Stimulated activated CD4-positive, alpha-beta T cell treated with anti-CD3 and anti-CD28 coated beads, Interleukin-2, amount 100 ng/mL, for 4 hours (primary cell): ENCODE measurements around the gene SERHL2.
"Not testable (repeated sequence)": the region's sequence is repeated elsewhere in the genome, so short reads cannot be mapped to it uniquely, and the experiment has no call there.

Experiments
- DNase-seq: peaks from one replicate; pipeline ENCODE4 v3.0.0-alpha.2; 2020; ENCODE audit warnings: low read depth

SERHL2 gene

DNA sequence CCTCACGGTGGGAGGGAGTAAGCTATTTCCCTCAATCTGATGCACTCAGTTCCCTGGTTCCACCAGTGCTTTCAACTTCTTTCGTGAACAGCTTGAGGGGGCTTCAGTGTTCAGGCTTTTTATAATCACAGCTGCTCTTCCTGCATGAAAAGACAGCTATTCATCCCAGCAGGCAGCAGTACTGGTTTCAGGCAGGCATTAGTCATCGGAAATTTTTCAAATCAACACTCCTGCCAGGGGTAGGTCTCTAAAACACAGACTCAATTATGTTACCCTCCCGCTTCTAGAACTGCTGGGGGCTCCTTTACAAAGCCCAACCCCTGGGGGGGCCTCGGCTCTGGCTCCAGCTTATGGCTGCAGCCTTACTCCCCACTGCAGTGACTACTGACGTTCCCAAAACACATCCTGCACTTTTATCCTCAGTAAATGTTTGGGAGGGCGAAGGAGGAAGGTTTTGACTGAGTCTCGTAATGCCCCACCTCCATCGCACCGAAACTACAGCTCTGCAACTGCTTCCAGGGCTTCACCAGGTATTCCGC is 55.1 kb downstream of the SERHL2 start:
- DNase-seq, result no peak

- no peak for DNase-seq
These were observed 56.4 kb downstream of the SERHL2 start for GRCh38 chr22:42610186-42610585.

- no peak for DNase-seq
These were observed 57.3 kb downstream of the SERHL2 start for GRCh38 chr22:42611051-42611450.

GRCh38 chr22:42612336-42612735 is 58.6 kb downstream of the SERHL2 start:
- no peak for DNase-seq

- no peak for DNase-seq
These were observed 60.1 kb downstream of the SERHL2 start for GRCh38 chr22:42613872-42614301.

- DNase-seq, result peak; percentile 98
These were observed 60.7 kb downstream of the SERHL2 start, which contains the start of gene POLDIP3 for GRCh38 chr22:42614312-42615091. POLDIP3 (minus strand) TSS chr22:42614883; CDS start chr22:42614857, 26 bp downstream.

DNA sequence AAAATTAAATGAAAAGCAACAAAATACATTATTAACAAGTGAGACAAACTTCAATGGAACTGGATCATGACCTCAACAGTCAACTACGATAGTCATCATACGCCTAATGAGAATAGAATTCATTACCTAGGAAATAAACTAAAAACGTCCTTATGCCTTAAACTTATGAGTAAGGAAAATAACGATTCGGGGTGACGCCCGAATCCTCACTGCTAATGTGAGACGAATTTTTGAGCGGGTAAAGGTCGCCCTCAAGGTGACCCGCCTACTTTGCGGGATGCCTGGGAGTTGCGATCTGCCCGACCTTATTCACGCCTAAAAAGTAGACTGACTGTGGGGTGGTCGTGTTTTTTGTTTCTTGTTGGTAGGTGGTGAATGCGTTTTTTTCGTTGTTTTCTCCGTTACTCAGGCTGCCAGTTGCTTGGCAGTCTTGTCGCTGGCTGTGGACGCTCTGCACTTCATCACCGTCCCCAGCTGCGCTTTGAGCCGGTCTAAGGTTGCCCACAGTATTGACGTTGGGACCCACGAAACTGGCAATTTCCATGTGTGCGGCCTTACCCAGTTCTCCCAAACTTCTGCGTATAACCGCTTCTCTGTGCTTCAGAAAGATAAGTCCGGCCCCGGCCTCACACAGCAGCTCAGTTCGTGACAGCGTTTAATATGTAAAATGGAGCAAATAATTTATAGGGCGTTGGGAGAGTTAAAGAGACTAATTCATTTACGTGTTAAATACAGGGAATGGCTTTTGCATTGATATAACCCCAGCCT is 61.5 kb downstream of the SERHL2 start:
- peak; percentile 81 for DNase-seq

GRCh38 chr22:42615860-42616175 is 62.1 kb downstream of the SERHL2 start:
- not testable (repeated sequence) for DNase-seq

- DNase-seq, result no peak
These were observed 63.6 kb downstream of the SERHL2 start for GRCh38 chr22:42617155-42617983.

- DNase-seq, result no peak
These were observed 65.7 kb downstream of the SERHL2 start for GRCh38 chr22:42619261-42620063.

- DNase-seq, result no peak
These were observed 66.3 kb downstream of the SERHL2 start for GRCh38 chr22:42620084-42620483.

DNA sequence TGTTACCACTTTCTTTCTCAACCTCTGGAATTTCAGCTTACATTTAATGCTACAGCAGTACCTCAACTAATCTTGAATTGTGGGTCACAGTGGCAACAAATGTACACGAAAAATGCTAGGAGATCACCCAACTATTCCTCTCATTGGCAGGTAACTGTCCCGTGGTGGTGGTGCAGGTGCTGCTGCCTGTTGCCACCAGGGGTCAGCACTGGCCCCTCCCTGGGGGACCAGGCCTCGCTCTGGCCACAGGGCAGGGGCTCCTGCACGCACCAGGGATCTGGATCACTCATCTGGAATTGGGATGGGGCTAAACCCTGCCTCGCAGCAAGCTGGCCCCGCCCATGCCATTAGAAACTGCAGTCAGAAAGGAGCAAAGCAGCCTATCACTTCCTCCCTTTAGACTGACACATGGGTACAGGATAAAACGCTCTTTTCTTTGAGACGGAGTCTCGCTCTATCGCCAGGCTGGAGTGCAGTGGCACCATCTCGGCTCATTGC is 67.8 kb downstream of the SERHL2 start:
- peak; percentile 21 for DNase-seq

- no peak for DNase-seq
These were observed 68.4 kb downstream of the SERHL2 start for GRCh38 chr22:42622061-42622710.

GRCh38 chr22:42623301-42623751 is 69.6 kb downstream of the SERHL2 start:
- DNase-seq, result no peak
